Measurements from ENCODE around the gene TAS1R1. TPM values are rescaled to one million over a fixed set of nuclear protein-coding genes. Genes with fewer than 3 reads are reported as not detected.

TAS1R1 gene
- total RNA-seq, 1 donor from 2014 or later: not detected

DNA sequence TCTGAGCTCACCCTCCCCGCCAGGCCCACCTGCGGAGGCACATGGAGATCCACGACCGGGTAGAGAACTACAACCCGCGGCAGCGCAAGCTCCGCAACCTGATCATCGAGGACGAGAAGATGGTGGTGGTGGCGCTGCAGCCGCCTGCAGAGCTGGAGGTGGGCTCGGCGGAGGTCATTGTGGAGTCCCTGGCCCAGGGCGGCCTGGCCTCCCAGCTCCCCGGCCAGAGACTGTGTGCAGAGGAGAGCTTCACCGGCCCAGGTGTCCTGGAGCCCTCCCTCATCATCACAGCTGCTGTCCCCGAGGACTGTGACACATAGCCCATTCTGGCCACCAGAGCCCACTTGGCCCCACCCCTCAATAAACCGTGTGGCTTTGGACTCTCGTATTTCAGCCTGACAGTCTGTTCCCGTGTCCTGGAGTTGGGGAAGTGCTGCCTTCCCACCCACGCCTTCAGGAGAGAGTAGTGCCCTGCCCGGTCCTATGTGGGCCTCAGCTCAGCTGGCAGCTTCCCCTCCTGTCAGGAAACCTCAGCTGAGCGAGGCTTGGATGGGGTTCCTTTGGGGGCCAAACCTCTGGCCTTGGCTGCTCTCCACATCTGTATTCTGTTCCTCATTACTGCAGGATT is 33.9 kb downstream of the TAS1R1 start:
- no peak overlapping the region for H3K27ac ChIP-seq
- no peak for DNase-seq (ENCODE audit: extremely low spot score in 2 of 2)
- no peaks in the 10 kb centered on the region for H3K9me3 ChIP-seq
- peaks cover 0 to 58% of the 10 kb centered on the region in 2 donors for H3K36me3 ChIP-seq
- intact Hi-C loops (cut with DNase I): no loop called here
- TF ChIP-seq, protein P1, sequence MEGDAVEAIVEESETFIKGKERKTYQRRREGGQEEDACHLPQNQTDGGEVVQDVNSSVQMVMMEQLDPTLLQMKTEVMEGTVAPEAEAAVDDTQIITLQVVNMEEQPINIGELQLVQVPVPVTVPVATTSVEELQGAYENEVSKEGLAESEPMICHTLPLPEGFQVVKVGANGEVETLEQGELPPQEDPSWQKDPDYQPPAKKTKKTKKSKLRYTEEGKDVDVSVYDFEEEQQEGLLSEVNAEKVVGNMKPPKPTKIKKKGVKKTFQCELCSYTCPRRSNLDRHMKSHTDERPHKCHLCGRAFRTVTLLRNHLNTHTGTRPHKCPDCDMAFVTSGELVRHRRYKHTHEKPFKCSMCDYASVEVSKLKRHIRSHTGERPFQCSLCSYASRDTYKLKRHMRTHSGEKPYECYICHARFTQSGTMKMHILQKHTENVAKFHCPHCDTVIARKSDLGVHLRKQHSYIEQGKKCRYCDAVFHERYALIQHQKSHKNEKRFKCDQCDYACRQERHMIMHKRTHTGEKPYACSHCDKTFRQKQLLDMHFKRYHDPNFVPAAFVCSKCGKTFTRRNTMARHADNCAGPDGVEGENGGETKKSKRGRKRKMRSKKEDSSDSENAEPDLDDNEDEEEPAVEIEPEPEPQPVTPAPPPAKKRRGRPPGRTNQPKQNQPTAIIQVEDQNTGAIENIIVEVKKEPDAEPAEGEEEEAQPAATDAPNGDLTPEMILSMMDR (IDR thresholded peaks at IDR 0.05): no peak
- TF ChIP-seq POLR2A (IDR thresholded peaks at IDR 0.05) (no peak), POLR2AphosphoS5 (IDR thresholded peaks at IDR 0.05; ENCODE audit: insufficient read depth in 1 of 2, low read depth in 1 of 2) (no peak)
- H3K27me3 ChIP-seq: no peaks in the 10 kb centered on the region
- peaks cover 68% of the 10 kb centered on the region for H3K4me1 ChIP-seq
- no peak overlapping the region for H3K4me3 ChIP-seq

DNA sequence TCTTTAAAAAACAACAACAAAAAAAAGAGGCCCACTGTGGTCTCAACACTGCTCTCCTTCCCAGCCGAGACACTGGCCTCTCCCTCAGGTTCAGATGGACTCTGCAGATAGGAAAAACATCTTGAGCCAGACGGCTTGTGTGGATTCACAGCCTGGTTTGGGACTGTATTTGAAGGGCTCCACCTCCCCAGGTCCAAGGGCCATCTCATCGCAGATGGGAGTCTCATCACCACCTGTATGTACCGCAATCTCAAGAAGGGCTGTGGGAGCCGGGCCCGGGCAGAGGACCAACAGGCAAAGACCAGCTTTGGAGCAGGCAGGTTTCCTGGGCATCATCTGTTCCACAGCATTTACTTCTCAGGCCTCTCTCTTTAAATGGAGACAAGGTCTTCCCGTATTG is 34.9 kb downstream of the TAS1R1 start:
- Histone ChIP-seq H3K27me3 (no peaks in the 10 kb centered on the region), H3K4me3 (no peak overlapping the region), H3K36me3 (peaks cover 0 to 68% of the 10 kb centered on the region in 2 donors), H3K9me3 (no peaks in the 10 kb centered on the region), H3K27ac (no peak overlapping the region), H3K4me1 (peaks cover 67% of the 10 kb centered on the region)
- TF ChIP-seq POLR2AphosphoS5 (IDR thresholded peaks at IDR 0.05; ENCODE audit: insufficient read depth in 1 of 2, low read depth in 1 of 2): no peak
- TF ChIP-seq, protein P1 (IDR thresholded peaks at IDR 0.05): no peak
- no peak for TF ChIP-seq POLR2A (IDR thresholded peaks at IDR 0.05)
- intact Hi-C loops (cut with DNase I): no loop called here
- DNase-seq (ENCODE audit: extremely low spot score in 2 of 2): no peak

DNA sequence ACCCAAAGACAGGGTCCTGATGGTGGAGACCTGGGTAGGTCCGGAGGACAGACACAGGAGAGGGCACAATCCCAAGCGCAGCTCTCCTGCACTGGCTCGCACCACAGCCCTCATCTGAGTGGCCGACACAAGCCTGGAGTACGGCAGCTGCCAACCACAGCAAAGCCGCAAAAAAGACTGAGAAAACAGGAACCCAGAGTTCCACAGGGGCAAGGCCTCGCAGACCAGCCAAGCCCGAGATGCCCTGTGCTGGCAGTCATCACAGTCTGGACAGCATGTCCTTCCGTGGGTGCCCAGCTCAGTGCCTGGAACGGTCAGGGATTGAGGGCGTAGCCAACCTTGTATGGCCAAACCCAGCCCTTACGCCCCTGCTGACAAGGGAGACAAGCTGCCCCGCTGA is 36.1 kb downstream of the TAS1R1 start:
- intact Hi-C loops (cut with DNase I): no loop called here
- H3K27me3 ChIP-seq: no peaks in the 10 kb centered on the region
- no peak overlapping the region for H3K27ac ChIP-seq
- DNase-seq (ENCODE audit: extremely low spot score in 2 of 2): no peak
- H3K4me1 ChIP-seq: peaks cover 75% of the 10 kb centered on the region
- TF ChIP-seq POLR2A (IDR thresholded peaks at IDR 0.05): no peak
- TF ChIP-seq, protein P1 (IDR thresholded peaks at IDR 0.05): no peak
- TF ChIP-seq POLR2AphosphoS5 (IDR thresholded peaks at IDR 0.05; ENCODE audit: insufficient read depth in 1 of 2, low read depth in 1 of 2): no peak
- peaks cover 0 to 79% of the 10 kb centered on the region in 2 donors for H3K36me3 ChIP-seq
- no peak overlapping the region for H3K4me3 ChIP-seq
- no peaks in the 10 kb centered on the region for H3K9me3 ChIP-seq

DNA sequence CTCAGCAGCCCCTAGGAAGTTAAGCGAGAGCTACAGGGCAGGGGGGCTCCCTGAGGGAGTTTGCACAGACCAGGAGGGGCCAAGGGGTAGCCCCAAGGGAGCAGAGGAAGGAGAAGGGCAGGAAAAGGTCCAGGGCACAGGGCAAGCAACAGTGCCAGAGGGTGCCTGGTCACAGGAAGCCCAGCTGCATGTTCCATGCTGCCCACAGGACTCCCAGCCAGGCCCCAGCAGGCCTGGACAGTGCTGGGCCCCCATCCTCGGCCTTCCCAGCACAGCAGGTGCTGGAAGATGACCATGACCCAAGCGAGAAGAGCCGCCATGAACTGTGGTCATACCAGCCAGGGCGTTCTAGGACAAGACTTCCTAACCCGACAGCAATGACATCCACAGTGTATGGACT is 36.5 kb downstream of the TAS1R1 start:
- Histone ChIP-seq H3K4me1 (peaks cover 77% of the 10 kb centered on the region), H3K27me3 (no peaks in the 10 kb centered on the region), H3K27ac (no peak overlapping the region), H3K36me3 (peaks cover 0 to 83% of the 10 kb centered on the region in 2 donors), H3K4me3 (no peak overlapping the region), H3K9me3 (no peaks in the 10 kb centered on the region)
- DNase-seq (ENCODE audit: extremely low spot score in 2 of 2): no peak
- no peak for TF ChIP-seq POLR2A (IDR thresholded peaks at IDR 0.05)
- TF ChIP-seq, protein P1 (IDR thresholded peaks at IDR 0.05): no peak
- no peak for TF ChIP-seq POLR2AphosphoS5 (IDR thresholded peaks at IDR 0.05; ENCODE audit: insufficient read depth in 1 of 2, low read depth in 1 of 2)
- intact Hi-C loops (cut with DNase I): no loop called here

DNA sequence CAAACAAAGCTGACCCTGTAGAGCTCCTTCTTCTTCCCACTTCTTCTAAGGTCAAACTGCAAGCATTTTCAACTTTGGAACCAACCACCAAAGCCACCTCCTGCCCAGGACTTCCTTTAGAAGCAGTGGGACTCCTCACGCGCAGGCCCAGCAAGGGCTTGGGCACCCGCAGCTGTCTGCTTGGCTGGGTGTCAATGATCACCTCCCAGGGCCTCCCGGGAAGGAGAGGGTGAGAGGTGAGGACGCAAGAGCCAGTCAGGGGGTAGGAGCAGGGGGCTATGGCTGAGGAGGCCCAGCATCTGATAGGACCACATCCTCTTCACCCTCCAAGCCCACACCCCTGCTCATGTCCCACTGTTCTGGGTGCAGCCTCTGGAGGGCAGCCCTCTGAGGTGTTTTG is 37.3 kb downstream of the TAS1R1 start:
- Histone ChIP-seq H3K4me1 (peaks cover 77% of the 10 kb centered on the region), H3K27me3 (no peaks in the 10 kb centered on the region), H3K9me3 (no peaks in the 10 kb centered on the region), H3K4me3 (no peak overlapping the region), H3K36me3 (peaks cover 0 to 91% of the 10 kb centered on the region in 2 donors), H3K27ac (no peak overlapping the region)
- TF ChIP-seq POLR2A (IDR thresholded peaks at IDR 0.05): no peak
- no peak for TF ChIP-seq POLR2AphosphoS5 (IDR thresholded peaks at IDR 0.05; ENCODE audit: insufficient read depth in 1 of 2, low read depth in 1 of 2)
- TF ChIP-seq, protein P1 (IDR thresholded peaks at IDR 0.05): no peak
- intact Hi-C loops (cut with DNase I): no loop called here
- DNase-seq (ENCODE audit: extremely low spot score in 2 of 2): no peak
